Smooth muscle cell (in vitro differentiated cells): Measurements from ENCODE around the gene POU2F1. TPM values are rescaled to one million over a fixed set of nuclear protein-coding genes. Genes with fewer than 3 reads are reported as not detected.

ENCODE experiments used
- DNase-seq: peaks from one replicate; lab custom pipeline; 2025; ENCODE audit not compliant: unreplicated experiment; lab: John Stamatoyannopoulos, UW
- H2AFZ ChIP-seq: fragments of 200-600 bp; sonication (generic); 2 replicates; pipeline ENCODE4 v1.6.0; 2016; ENCODE audit warnings: antibody characterized with exemption, low read depth, mild to moderate bottlenecking
- H3F3A ChIP-seq: fragments of 200-600 bp; sonication (generic); 2 replicates; pipeline ENCODE4 v1.6.0; 2017; ENCODE audit warnings: antibody characterized with exemption, low read depth
- H3K27ac ChIP-seq: fragments of 200-600 bp; sonication (generic); 2 replicates; pipeline ENCODE4 v1.5.1; 2016; ENCODE audit warnings: low read depth, mild to moderate bottlenecking
- H3K27me3 ChIP-seq: fragments of 200-600 bp; sonication (generic); 2 replicates; pipeline ENCODE4 v1.6.1; 2016; ENCODE audit warnings: low read depth, mild to moderate bottlenecking
- H3K36me3 ChIP-seq: fragments of 200-600 bp; sonication (generic); 2 replicates; pipeline ENCODE4 v1.5.1; 2016; ENCODE audit warnings: low read depth
- H3K4me1 ChIP-seq: fragments of 200-600 bp; sonication (generic); 2 replicates; pipeline ENCODE4 v1.5.1; 2016; ENCODE audit warnings: low read depth
- H3K4me2 ChIP-seq: fragments of 200-600 bp; sonication (generic); 2 replicates; pipeline ENCODE4 v1.6.0; 2016; ENCODE audit warnings: mild to moderate bottlenecking
- H3K4me3 ChIP-seq: fragments of 200-600 bp; sonication (generic); 2 replicates; pipeline ENCODE4 v1.5.1; 2016; ENCODE audit warnings: mild to moderate bottlenecking
- H3K79me2 ChIP-seq: fragments of 200-600 bp; sonication (generic); 2 replicates; pipeline ENCODE4 v1.6.0; 2016; ENCODE audit warnings: low read depth, mild to moderate bottlenecking
- H3K9ac ChIP-seq: fragments of 200-600 bp; sonication (generic); 2 replicates; pipeline ENCODE4 v1.6.0; 2016; ENCODE audit warnings: low read depth
- H3K9me3 ChIP-seq: fragments of 200-600 bp; sonication (generic); replicated peaks from 2 replicates; pipeline ENCODE4 v1.5.1; 2016; ENCODE audit warnings: low read depth
- H4K20me1 ChIP-seq: fragments of 200-600 bp; sonication (generic); 2 replicates; pipeline ENCODE4 v1.6.0; 2016; ENCODE audit warnings: low read depth
- CTCF ChIP-seq: fragments of 200-600 bp; sonication (generic); IDR thresholded peaks from 2 replicates; pipeline ENCODE4 v1.5.1; 2017; ENCODE audit warnings: borderline replicate concordance, mild to moderate bottlenecking, antibody characterized with exemption; ENCODE audit not compliant: insufficient read depth, poor library complexity, severe bottlenecking
- WGBS: methylation state at CpG from one replicate; pipeline ENCODE4 v1.1.7; 2016; ENCODE audit warnings: low lambda C conversion rate; 5-methylcytosine and 5-hydroxymethylcytosine counted together
- polyA plus RNA-seq: library from polyadenylated mRNA; unstranded; fragments of >200 nt; fragmentation: Nextera tagmentation; extraction: Ambion mirVana; gene quantifications from 2 replicates; pipeline ENCODE4 v1.2.1, GENCODE V29; 2016
- total RNA-seq: library from RNA; depleted of rRNA; stranded (reverse); fragments of >200 nt; gene quantifications from 2 replicates; pipeline ENCODE4 v1.2.3, GENCODE V29; 2014

POU2F1 gene
- total and polyA plus RNA-seq, 2 experiments from 2014 or later = 5.3 to 15.6 TPM

DNA sequence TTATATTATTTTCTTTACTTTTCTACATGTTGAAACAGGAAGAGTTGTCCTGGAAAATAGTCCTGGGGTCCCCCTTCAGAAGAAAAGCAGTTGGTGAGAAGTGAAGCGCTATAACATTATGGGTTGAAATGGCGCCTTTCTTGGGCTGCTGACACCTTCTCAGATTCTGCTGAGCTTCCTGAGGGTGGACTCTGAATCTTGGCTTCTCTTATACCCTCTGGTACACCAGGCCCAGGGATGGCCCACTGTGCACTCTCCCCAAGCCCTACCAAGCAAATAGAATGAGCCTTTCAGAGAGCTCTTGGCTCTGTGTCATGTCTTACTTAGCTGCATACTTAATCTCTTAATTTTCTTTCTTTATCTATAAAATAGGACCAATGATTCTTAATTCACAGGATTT, 255.4 kb downstream of the POU2F1 start:
- no peak overlapping the region for H3K4me2 ChIP-seq
- no peak overlapping the region for H2AFZ ChIP-seq
- no peaks in the 10 kb centered on the region for H3K79me2 ChIP-seq
- no peak overlapping the region for H3K9ac ChIP-seq
- no peak for DNase-seq
- H3F3A ChIP-seq = no peaks in the 10 kb centered on the region
- no peak for TF ChIP-seq CTCF
- no peaks in the 10 kb centered on the region for H3K9me3 ChIP-seq
- 97% methylated on average over 2 of the region's 2 CpGs for WGBS
- H3K36me3 ChIP-seq = no peaks in the 10 kb centered on the region
- no peaks in the 10 kb centered on the region for H3K27me3 ChIP-seq
- H3K4me3 ChIP-seq = no peak overlapping the region
- no peaks in the 10 kb centered on the region for H4K20me1 ChIP-seq
- H3K4me1 ChIP-seq = peaks cover 9% of the 10 kb centered on the region
- no peak overlapping the region for H3K27ac ChIP-seq

Other genes with a start within 250 kb of the POU2F1 start
- 0.04 and 0.22 TPM in 2 replicates for gene ILDR2, start 245.3 kb upstream of the POU2F1 start, total RNA-seq
- 0.07 TPM in 1 of 2 replicates, not detected in the other for gene ILDR2, start 245.3 kb upstream of the POU2F1 start, polyA plus RNA-seq
- gene MAEL, start 231.6 kb upstream of the POU2F1 start, total RNA-seq = 0.27 TPM in 1 of 2 replicates, not detected in the other
- 0.34 TPM in 1 of 2 replicates, not detected in the other for gene MAEL, start 231.6 kb upstream of the POU2F1 start, polyA plus RNA-seq
- gene GPA33, start 130.5 kb upstream of the POU2F1 start, total RNA-seq = not detected in 2 replicates
- gene GPA33, start 130.5 kb upstream of the POU2F1 start, polyA plus RNA-seq = not detected in 2 replicates
- 0.13 and 0.31 TPM in 2 replicates for gene STYXL2, start 126.8 kb upstream of the POU2F1 start, total RNA-seq
- gene STYXL2, start 126.8 kb upstream of the POU2F1 start, polyA plus RNA-seq = 0.74 and 2.0 TPM in 2 replicates